Measurements from ENCODE around the gene SLC4A2. TPM values are rescaled to one million over a fixed set of nuclear protein-coding genes. Genes with fewer than 3 reads are reported as not detected.

The SLC4A2 gene
- total and polyA plus RNA-seq, 4 experiments from 2014 or later, result 12.8 to 84.7 (median 53.5) TPM

DNA sequence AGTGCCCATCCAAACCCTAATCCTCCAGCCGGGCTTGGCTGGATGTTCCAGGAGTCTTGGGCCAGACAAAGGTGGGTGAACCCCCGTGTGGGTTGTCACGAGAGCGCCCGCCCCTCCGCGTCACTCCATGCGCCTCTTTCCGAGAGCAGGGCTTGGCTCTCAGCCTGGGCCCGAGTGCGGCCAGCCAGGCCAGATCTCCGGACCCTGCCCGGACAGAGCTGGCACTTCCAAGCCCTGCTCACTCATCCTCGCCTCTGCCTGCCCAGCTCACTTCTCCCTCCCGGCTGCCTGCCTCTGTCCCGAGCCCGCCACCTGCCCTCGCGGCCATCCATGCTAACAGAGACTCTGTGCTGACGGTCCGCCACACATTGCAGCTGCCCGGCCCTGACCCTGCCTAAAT is 61.5 kb downstream of the SLC4A2 start:
- Histone ChIP-seq H3K27ac (ENCODE audit: low read depth, low read length) (no peak overlapping the region), H3K4me1 (ENCODE audit: insufficient read depth, low read length) (peaks cover 27% of the 10 kb centered on the region), H3K36me3 (ENCODE audit: insufficient read depth, low read length) (no peaks in the 10 kb centered on the region), H3K4me3 (ENCODE audit: low read length in 2 of 2) (no peak overlapping the region), H3K27me3 (ENCODE audit: insufficient read depth, low read length) (no peaks in the 10 kb centered on the region), H3K9me3 (ENCODE audit: control insufficient read depth in 1 of 2, low read length in 2 of 2) (no peaks in the 10 kb centered on the region)
- Mint-ChIP-seq H3K36me3 (peaks cover 16 to 37% of the 10 kb centered on the region in 2 donors), H3K4me3 (no peak overlapping the region), H3K27me3 (no peaks in the 10 kb centered on the region), H3K9me3 (peaks cover 0 to 2% (median 0%) of the 10 kb centered on the region in 8 donors), H3K27ac (peak overlapping the region in 1 of 7 donors; percentile 42), H3K4me1 (peaks cover 4 to 43% (median 23%) of the 10 kb centered on the region in 4 donors)
- ChIA-PET CTCF (ENCODE audit: partially characterized antibody) (interaction anchor here (1.2 to 2.0 kb wide), 2 partner anchors 93 to 212 kb away, joined by 3 to 4 read pairs; partner anchors contain the start of gene ABCB8), POLR2A (ENCODE audit: partially characterized antibody) (no interaction called here)
- no peak for DNase-seq
- intact Hi-C loops (cut with micrococcal nuclease), result no loop called here

GRCh38 chr7:151121380-151122170 is 62.2 kb downstream of the SLC4A2 start:
- Mint-ChIP-seq H3K36me3 (peaks cover 16 to 37% of the 10 kb centered on the region in 2 donors), H3K4me1 (peaks cover 4 to 40% (median 22%) of the 10 kb centered on the region in 4 donors), H3K27me3 (no peaks in the 10 kb centered on the region), H3K4me3 (no peak overlapping the region), H3K9me3 (peaks cover 0 to 2% (median 0%) of the 10 kb centered on the region in 8 donors), H3K27ac (peak overlapping the region in 3 of 7 donors; percentile 2 to 64 (median 42))
- H3K4me3 ChIP-seq (ENCODE audit: low read length in 2 of 2), result no peak overlapping the region
- no peaks in the 10 kb centered on the region for H3K9me3 ChIP-seq (ENCODE audit: control insufficient read depth in 1 of 2, low read length in 2 of 2)
- no peaks in the 10 kb centered on the region for H3K36me3 ChIP-seq (ENCODE audit: insufficient read depth, low read length)
- POLR2A ChIA-PET (ENCODE audit: partially characterized antibody), result no interaction called here
- H3K4me1 ChIP-seq (ENCODE audit: insufficient read depth, low read length), result peaks cover 20% of the 10 kb centered on the region
- DNase-seq, result peak in 1 of 5 donors; percentile 4
- no peaks in the 10 kb centered on the region for H3K27me3 ChIP-seq (ENCODE audit: insufficient read depth, low read length)
- H3K27ac ChIP-seq (ENCODE audit: low read depth, low read length), result no peak overlapping the region
- CTCF ChIA-PET (ENCODE audit: partially characterized antibody), result interaction anchor here (1.2 kb wide), 1 partner anchor 212 kb away, joined by 3 read pairs; no protein-coding TSS in a partner anchor
- intact Hi-C loops (cut with micrococcal nuclease), result no loop called here

DNA sequence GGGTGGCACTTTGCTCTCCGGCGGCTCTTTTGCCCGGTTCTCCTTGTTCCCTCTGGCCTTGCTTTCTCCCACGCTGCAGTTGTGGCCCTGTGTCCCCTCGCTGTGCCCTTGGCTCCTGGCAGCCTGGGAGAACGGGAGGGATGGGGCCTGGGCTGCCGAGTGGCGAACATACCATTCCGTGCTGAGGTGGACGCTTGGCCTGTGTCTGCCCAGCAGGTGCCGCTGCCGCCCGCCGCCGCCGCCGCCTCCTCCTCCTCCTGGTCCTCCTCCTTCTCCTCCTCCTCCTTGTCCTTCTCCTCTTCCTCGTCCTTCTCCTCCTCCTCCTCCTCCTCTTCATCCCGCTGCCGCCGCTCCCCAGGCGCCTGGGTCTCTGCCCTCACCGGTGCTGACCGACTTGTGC is 62.9 kb downstream of the SLC4A2 start:
- no peaks in the 10 kb centered on the region for H3K9me3 ChIP-seq (ENCODE audit: control insufficient read depth in 1 of 2, low read length in 2 of 2)
- no peak overlapping the region for H3K4me3 ChIP-seq (ENCODE audit: low read length in 2 of 2)
- Mint-ChIP-seq H3K9me3 (peaks cover 0 to 2% (median 0%) of the 10 kb centered on the region in 8 donors), H3K27me3 (no peaks in the 10 kb centered on the region), H3K4me3 (no peak overlapping the region), H3K4me1 (peaks cover 4 to 35% (median 18%) of the 10 kb centered on the region in 4 donors), H3K27ac (no peak overlapping the region), H3K36me3 (peaks cover 16 to 37% of the 10 kb centered on the region in 2 donors)
- ChIA-PET POLR2A (ENCODE audit: partially characterized antibody) (no interaction called here), CTCF (ENCODE audit: partially characterized antibody) (no interaction called here)
- H3K27ac ChIP-seq (ENCODE audit: low read depth, low read length), result no peak overlapping the region
- DNase-seq, result peak in 1 of 5 donors; percentile 14
- H3K27me3 ChIP-seq (ENCODE audit: insufficient read depth, low read length), result no peaks in the 10 kb centered on the region
- intact Hi-C loops (cut with micrococcal nuclease), result no loop called here
- H3K4me1 ChIP-seq (ENCODE audit: insufficient read depth, low read length), result peaks cover 13% of the 10 kb centered on the region
- H3K36me3 ChIP-seq (ENCODE audit: insufficient read depth, low read length), result no peaks in the 10 kb centered on the region

DNA sequence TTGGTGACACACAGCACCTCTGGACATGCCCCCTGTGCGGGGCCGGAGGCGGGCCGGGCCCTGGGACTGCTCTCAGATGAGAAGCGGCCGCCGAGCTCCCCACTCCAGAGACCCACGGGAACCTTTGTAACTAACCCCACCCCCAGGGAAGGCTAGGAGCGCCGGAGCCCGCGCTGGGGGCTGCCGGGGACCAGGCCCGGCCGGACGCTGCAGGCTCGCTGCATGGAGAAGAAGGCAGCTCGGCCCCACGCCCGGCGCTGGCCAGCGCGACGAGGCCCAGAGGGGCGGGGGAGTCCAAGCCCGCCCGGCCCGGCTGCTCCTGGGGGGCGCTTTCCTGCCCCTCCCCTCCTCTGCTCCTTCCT is 63.4 kb downstream of the SLC4A2 start:
- Mint-ChIP-seq H3K4me3 (no peak overlapping the region), H3K27ac (no peak overlapping the region), H3K36me3 (peaks cover 21 to 36% of the 10 kb centered on the region in 2 donors), H3K4me1 (peaks cover 4 to 30% (median 14%) of the 10 kb centered on the region in 4 donors), H3K27me3 (no peaks in the 10 kb centered on the region), H3K9me3 (peaks cover 0 to 2% (median 0%) of the 10 kb centered on the region in 8 donors)
- no peaks in the 10 kb centered on the region for H3K36me3 ChIP-seq (ENCODE audit: insufficient read depth, low read length)
- DNase-seq, result peak in 1 of 5 donors; percentile 39
- intact Hi-C loops (cut with micrococcal nuclease), result no loop called here
- no peaks in the 10 kb centered on the region for H3K9me3 ChIP-seq (ENCODE audit: control insufficient read depth in 1 of 2, low read length in 2 of 2)
- no peaks in the 10 kb centered on the region for H3K27me3 ChIP-seq (ENCODE audit: insufficient read depth, low read length)
- H3K27ac ChIP-seq (ENCODE audit: low read depth, low read length), result no peak overlapping the region
- POLR2A ChIA-PET (ENCODE audit: partially characterized antibody), result no interaction called here
- peaks cover 9% of the 10 kb centered on the region for H3K4me1 ChIP-seq (ENCODE audit: insufficient read depth, low read length)
- CTCF ChIA-PET (ENCODE audit: partially characterized antibody), result no interaction called here
- H3K4me3 ChIP-seq (ENCODE audit: low read length in 2 of 2), result no peak overlapping the region

DNA sequence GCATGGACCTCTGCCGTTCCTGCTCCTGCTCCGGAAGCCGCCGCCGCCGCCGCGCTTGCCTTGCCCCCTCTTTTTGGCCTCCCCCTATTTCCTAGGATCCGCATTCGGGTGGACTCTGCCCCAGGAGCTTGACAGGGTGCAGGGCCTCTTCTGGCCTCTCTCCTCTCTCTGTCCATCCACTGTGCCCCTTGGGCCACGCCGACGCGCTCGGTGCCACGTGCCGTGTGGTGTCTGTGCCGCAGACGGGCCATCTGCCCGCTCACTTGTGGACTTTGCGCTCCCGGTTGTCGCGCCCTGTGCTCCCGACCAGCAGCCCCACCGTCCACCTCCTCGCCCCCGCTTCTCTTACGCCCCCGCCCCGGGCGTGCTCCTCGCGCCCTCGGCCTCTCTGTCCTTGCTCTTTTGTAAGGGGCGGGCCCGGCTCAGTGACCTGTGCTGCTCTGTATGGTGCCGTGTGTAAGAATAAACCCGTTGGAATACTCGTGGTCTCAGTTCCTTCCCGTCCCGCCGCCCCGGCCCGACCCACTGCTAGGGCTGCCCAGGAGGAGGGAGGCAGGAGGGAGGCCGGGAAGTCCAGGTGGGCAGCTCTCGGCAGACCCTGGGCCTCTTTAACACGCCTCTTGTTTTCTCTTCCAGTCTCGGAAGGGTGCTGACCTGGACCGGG is 63.9 kb downstream of the SLC4A2 start:
- ChIA-PET POLR2A (ENCODE audit: partially characterized antibody) (interaction anchor here (1.0 kb wide), 1 partner anchor 8 kb away, joined by 7 read pairs; no protein-coding TSS in a partner anchor), CTCF (ENCODE audit: partially characterized antibody) (interaction anchor here (0.5 to 1.8 kb wide), 28 partner anchors 12 to 1601 kb away, joined by 3 to 12 read pairs (median 3); partner anchors contain the start of genes ABCB8 and GBX1)
- Mint-ChIP-seq H3K4me1 (peaks cover 4 to 25% (median 12%) of the 10 kb centered on the region in 4 donors), H3K4me3 (no peak overlapping the region), H3K27ac (peak overlapping the region in 2 of 7 donors; percentile 31 to 47), H3K36me3 (peaks cover 25 to 36% of the 10 kb centered on the region in 2 donors), H3K9me3 (peaks cover 0 to 2% (median 0%) of the 10 kb centered on the region in 8 donors), H3K27me3 (no peaks in the 10 kb centered on the region)
- Histone ChIP-seq H3K27ac (ENCODE audit: low read depth, low read length) (no peak overlapping the region), H3K9me3 (ENCODE audit: control insufficient read depth in 1 of 2, low read length in 2 of 2) (no peaks in the 10 kb centered on the region), H3K4me3 (ENCODE audit: low read length in 2 of 2) (no peak overlapping the region), H3K36me3 (ENCODE audit: insufficient read depth, low read length) (no peaks in the 10 kb centered on the region), H3K4me1 (ENCODE audit: insufficient read depth, low read length) (peaks cover 4% of the 10 kb centered on the region), H3K27me3 (ENCODE audit: insufficient read depth, low read length) (no peaks in the 10 kb centered on the region)
- DNase-seq, result peak in 1 of 5 donors; percentile 7
- intact Hi-C loops (cut with micrococcal nuclease), result no loop called here

- peak overlapping the region in 3 of 7 donors; percentile 31 to 70 (median 47) for H3K27ac Mint-ChIP-seq
Observed at GRCh38 chr7:151123822-151124464, 64.6 kb downstream of the SLC4A2 start.

More at GRCh38 chr7:151123822-151124464, 64.6 kb downstream of the SLC4A2 start:
- intact Hi-C loops (cut with micrococcal nuclease), result loop anchor here (1.0 kb wide), 2 partner anchors 48 to 120 kb away; no protein-coding TSS in a partner anchor
- H3K9me3 ChIP-seq (ENCODE audit: control insufficient read depth in 1 of 2, low read length in 2 of 2), result no peaks in the 10 kb centered on the region
- peaks cover 29 to 33% of the 10 kb centered on the region in 2 donors for H3K36me3 Mint-ChIP-seq
- peaks cover 0 to 2% (median 0%) of the 10 kb centered on the region in 8 donors for H3K9me3 Mint-ChIP-seq
- H3K27me3 Mint-ChIP-seq, result no peaks in the 10 kb centered on the region
- H3K4me1 ChIP-seq (ENCODE audit: insufficient read depth, low read length), result peaks cover 4% of the 10 kb centered on the region
- ChIA-PET POLR2A (ENCODE audit: partially characterized antibody) (interaction anchor here (1.0 kb wide), 1 partner anchor 9 kb away, joined by 7 read pairs; no protein-coding TSS in a partner anchor), CTCF (ENCODE audit: partially characterized antibody) (interaction anchor here (0.5 to 1.8 kb wide), 35 partner anchors 9 to 1600 kb away, joined by 3 to 12 read pairs (median 4); partner anchors contain the start of genes ABCB8 and GBX1)
- H3K27me3 ChIP-seq (ENCODE audit: insufficient read depth, low read length), result no peaks in the 10 kb centered on the region
- H3K4me3 Mint-ChIP-seq, result no peak overlapping the region
- no peaks in the 10 kb centered on the region for H3K36me3 ChIP-seq (ENCODE audit: insufficient read depth, low read length)
- peaks cover 4 to 19% (median 10%) of the 10 kb centered on the region in 4 donors for H3K4me1 Mint-ChIP-seq
- no peak overlapping the region for H3K27ac ChIP-seq (ENCODE audit: low read depth, low read length)
- DNase-seq, result peak; percentile 73 to 82 (median 80)
- H3K4me3 ChIP-seq (ENCODE audit: low read length in 2 of 2), result no peak overlapping the region
